T-helper 1 cell treated with Interleukin-12 subunit alpha and Interleukin-12 subunit beta and Interleukin-4 antibody, amounts not matched to agents 30 ng/mL and 1 ng/mL, for 36 hours (primary cell): ENCODE data around the gene STIM2. TPM values are rescaled to one million over a fixed set of nuclear protein-coding genes. Genes with fewer than 3 reads are reported as not detected.
"Not testable (repeated sequence)": the region's sequence is repeated elsewhere in the genome, so short reads cannot be mapped to it uniquely, and the experiment has no call there.

Source experiments
- intact Hi-C: fragments of 100-400 bp; cut with micrococcal nuclease; formaldehyde crosslinking; loops from one replicate; pipeline ENCODE4 v1.15.1; 2024
- total RNA-seq: library from RNA; stranded (reverse); gene quantifications from 2 replicates; pipeline ENCODE4 v1.2.3, GENCODE V29; 2022

Gene STIM2
- total RNA-seq, 1 donor from 2014 or later = 56.7 TPM

GRCh38 chr4:26893491-26893890 is 32.9 kb downstream of the STIM2 start:
- intact Hi-C loops = no loop called here

- intact Hi-C loops = not testable (repeated sequence)
These were observed 34.2 kb downstream of the STIM2 start for GRCh38 chr4:26894881-26895280.

- intact Hi-C loops = no loop called here
These were observed 36.0 kb downstream of the STIM2 start for GRCh38 chr4:26896636-26897035.

GRCh38 chr4:26899991-26900390 is 39.4 kb downstream of the STIM2 start:
- intact Hi-C loops = no loop called here

- intact Hi-C loops = no loop called here
These were observed 40.1 kb downstream of the STIM2 start for GRCh38 chr4:26900765-26901164.

GRCh38 chr4:26905172-26905571 is 44.5 kb downstream of the STIM2 start:
- intact Hi-C loops = loop anchor here (5.0 kb wide), 1 partner anchor 82 kb away; no protein-coding TSS in a partner anchor

GRCh38 chr4:26907731-26908599 is 47.3 kb downstream of the STIM2 start:
- intact Hi-C loops = loop anchor here (1.0 to 5.0 kb wide), 4 partner anchors 9 to 79 kb away; partner anchors contain the start of gene STIM2

GRCh38 chr4:26909369-26909768 is 48.7 kb downstream of the STIM2 start:
- intact Hi-C loops = loop anchor here (5.0 kb wide), 1 partner anchor 78 kb away; no protein-coding TSS in a partner anchor

GRCh38 chr4:26911254-26911653 is 50.6 kb downstream of the STIM2 start:
- intact Hi-C loops = no loop called here

GRCh38 chr4:26912069-26912468 is 51.4 kb downstream of the STIM2 start:
- intact Hi-C loops = loop anchor here (2.0 kb wide), 1 partner anchor 51 kb away; the partner anchor contains the start of gene STIM2

GRCh38 chr4:26912810-26913209 is 52.2 kb downstream of the STIM2 start:
- intact Hi-C loops = loop anchor here (2.0 kb wide), 1 partner anchor 52 kb away; the partner anchor contains the start of gene STIM2

GRCh38 chr4:26916195-26916594 is 55.6 kb downstream of the STIM2 start:
- intact Hi-C loops = no loop called here

GRCh38 chr4:26930964-26931363 is 70.3 kb downstream of the STIM2 start:
- intact Hi-C loops = no loop called here

- intact Hi-C loops = no loop called here
These were observed 70.8 kb downstream of the STIM2 start for GRCh38 chr4:26931451-26931850.

- intact Hi-C loops = no loop called here
These were observed 71.3 kb downstream of the STIM2 start for GRCh38 chr4:26931966-26932365.

- intact Hi-C loops = no loop called here
These were observed 74.8 kb downstream of the STIM2 start for GRCh38 chr4:26935397-26935796.

- intact Hi-C loops = no loop called here
These were observed 75.8 kb downstream of the STIM2 start for GRCh38 chr4:26936284-26937065.

GRCh38 chr4:26937139-26937538 is 76.5 kb downstream of the STIM2 start:
- intact Hi-C loops = no loop called here

GRCh38 chr4:26937567-26937966 is 76.9 kb downstream of the STIM2 start:
- intact Hi-C loops = no loop called here

- intact Hi-C loops = no loop called here
These were observed 77.9 kb downstream of the STIM2 start for GRCh38 chr4:26938516-26938915.

- intact Hi-C loops = no loop called here
These were observed 81.3 kb downstream of the STIM2 start for GRCh38 chr4:26941951-26942350.

- intact Hi-C loops = no loop called here
These were observed 82.2 kb downstream of the STIM2 start for GRCh38 chr4:26942871-26943270.
